RPMI7951 (cell line): ENCODE results near the gene TOR3A. TPM values are rescaled to one million over a fixed set of nuclear protein-coding genes. Genes with fewer than 3 reads are reported as not detected.

ENCODE experiments used
- total RNA-seq: library from RNA; depleted of rRNA; stranded (reverse); fragments of >200 nt; shearing (Covaris generic); gene quantifications from 2 replicates; pipeline ENCODE4 v1.2.3, GENCODE V29; 2014; rRNA removed

Gene TOR3A
- total RNA-seq, 1 experiment from 2014 or later, result 13.8 TPM

Other genes with a start within 250 kb of the TOR3A start
- 0.36 and 1.7 TPM in 2 replicates for gene ANGPTL1, start 211.0 kb upstream of the TOR3A start, total RNA-seq
- gene FAM20B, start 56.2 kb upstream of the TOR3A start, total RNA-seq, result 20.1 and 24.2 TPM in 2 replicates
- gene ABL2, start 147.6 kb downstream of the TOR3A start, total RNA-seq, result 14.1 and 15.2 TPM in 2 replicates
- gene SOAT1, start 211.7 kb downstream of the TOR3A start, total RNA-seq, result 11.0 and 11.8 TPM in 2 replicates